HEK293 (cell line): ENCODE measurements around the gene NUDT4.

Experiments used
- CTCF ChIA-PET: fragments of 350-600 bp; formaldehyde crosslinking; extraction: SDS; loops from one replicate; lab custom pipeline; 2021; ENCODE audit warnings: antibody characterized with exemption; lab: Yijun Ruan, JAX
- POLR2A ChIA-PET: fragments of 300-600 bp; formaldehyde crosslinking; extraction: SDS; loops from one replicate; lab custom pipeline; 2020; ENCODE audit warnings: antibody characterized with exemption, inconsistent platforms; lab: Yijun Ruan, JAX
- H3K27ac ChIP-seq: fragments of 200-500 bp; sonication (Bioruptor generic); 2 replicates; pipeline ENCODE4 v1.5.1; 2014; ENCODE audit warnings: low read depth, low read length, control low read depth, inconsistent platforms; ENCODE audit errors: extremely low read depth
- H3K36me3 ChIP-seq, 2 experiments: fragments of 200-500 bp in 1 of 2; sonication (Bioruptor generic) in 1 of 2; 1 replicate in 1 of 2; 2 replicates in 1 of 2; pipeline ENCODE4 v1.5.1; 2014 to 2017; ENCODE audit warnings: inconsistent platforms in 2 of 2, low read length in 2 of 2; ENCODE audit not compliant: control insufficient read depth in 2 of 2, insufficient read depth in 1 of 2
- H3K4me1 ChIP-seq: fragments of 200-500 bp; sonication (Bioruptor generic); 2 replicates; pipeline ENCODE4 v1.5.1; 2014; ENCODE audit warnings: mild to moderate bottlenecking, low read length, inconsistent platforms; ENCODE audit not compliant: control insufficient read depth, insufficient read depth
- H3K4me3 ChIP-seq: 2 replicates; pipeline ENCODE4 v1.5.1; 2011; ENCODE audit warnings: low read depth, mild to moderate bottlenecking, control low read depth, low read length, moderate library complexity
- H3K9me3 ChIP-seq: fragments of 200-500 bp; sonication (Bioruptor generic); 2 replicates; pipeline ENCODE4 v1.5.1; 2014; ENCODE audit warnings: low read depth, low read length, inconsistent platforms; ENCODE audit not compliant: control insufficient read depth, insufficient read depth
- EGR2 ChIP-seq: fragments of 450-650 bp; formaldehyde crosslinking; IDR thresholded peaks from 2 replicates; pipeline ENCODE4 v1.5.1; 2016; ENCODE audit warnings: low read depth, missing biosample characterization, missing genetic modification characterization
- HOXA7 ChIP-seq: sonication (generic); formaldehyde crosslinking; IDR thresholded peaks from 2 replicates; pipeline ENCODE4 v1.8.1; 2022; ENCODE audit warnings: missing genetic modification reagents, borderline replicate concordance
- HOXD13 ChIP-seq: sonication (generic); formaldehyde crosslinking; IDR thresholded peaks from 2 replicates; pipeline ENCODE4 v1.8.0; 2022; ENCODE audit warnings: missing genetic modification reagents, borderline replicate concordance
- SP3 ChIP-seq: fragments of 450-650 bp; formaldehyde crosslinking; IDR thresholded peaks from 2 replicates; pipeline ENCODE4 v1.5.1; 2016; ENCODE audit warnings: missing biosample characterization, missing genetic modification characterization
- ZBTB7A ChIP-seq: fragments of 450-650 bp; formaldehyde crosslinking; IDR thresholded peaks from 2 replicates; pipeline ENCODE4 v1.5.1; 2016; ENCODE audit warnings: low read depth, missing biosample characterization, missing genetic modification characterization
- ZFP69B ChIP-seq: fragments of 450-650 bp; formaldehyde crosslinking; IDR thresholded peaks from 2 replicates; pipeline ENCODE4 v1.5.1; 2016; ENCODE audit warnings: missing biosample characterization, missing genetic modification characterization
- ZNF138 ChIP-seq: fragments of 450-650 bp; formaldehyde crosslinking; IDR thresholded peaks from 2 replicates; pipeline ENCODE4 v1.5.1; 2016; ENCODE audit warnings: missing biosample characterization, missing genetic modification characterization, borderline replicate concordance
- ZNF146 ChIP-seq: fragments of 450-650 bp; formaldehyde crosslinking; IDR thresholded peaks from 2 replicates; pipeline ENCODE4 v1.5.1; 2016; ENCODE audit warnings: missing biosample characterization, missing genetic modification characterization
- ZNF175 ChIP-seq: fragments of 450-650 bp; formaldehyde crosslinking; IDR thresholded peaks from 2 replicates; pipeline ENCODE4 v1.5.1; 2016; ENCODE audit warnings: missing biosample characterization, missing genetic modification characterization
- ZNF221 ChIP-seq: fragments of 450-650 bp; formaldehyde crosslinking; IDR thresholded peaks from 2 replicates; pipeline ENCODE4 v1.5.1; 2017; ENCODE audit warnings: missing biosample characterization, missing genetic modification characterization, borderline replicate concordance
- ZNF324 ChIP-seq: fragments of 450-650 bp; formaldehyde crosslinking; IDR thresholded peaks from 2 replicates; pipeline ENCODE4 v1.5.1; 2016; ENCODE audit warnings: missing biosample characterization, missing genetic modification characterization
- ZNF394 ChIP-seq: fragments of 450-650 bp; formaldehyde crosslinking; IDR thresholded peaks from 2 replicates; pipeline ENCODE4 v1.5.1; 2016; ENCODE audit warnings: missing biosample characterization, missing genetic modification characterization, mild to moderate bottlenecking, moderate library complexity, borderline replicate concordance
- ZNF48 ChIP-seq: fragments of 450-650 bp; formaldehyde crosslinking; IDR thresholded peaks from 2 replicates; pipeline ENCODE4 v1.5.1; 2016; ENCODE audit warnings: missing biosample characterization, missing genetic modification characterization
- ZNF549 ChIP-seq: fragments of 450-650 bp; IDR thresholded peaks from 2 replicates; pipeline ENCODE4 v1.5.1; 2018; ENCODE audit warnings: missing biosample characterization, missing genetic modification characterization, mild to moderate bottlenecking, inconsistent platforms, moderate library complexity
- ZNF561 ChIP-seq: fragments of 450-650 bp; IDR thresholded peaks from 2 replicates; pipeline ENCODE4 v1.5.1; 2018; ENCODE audit warnings: missing biosample characterization, missing genetic modification characterization, borderline replicate concordance
- ZNF596 ChIP-seq: fragments of 450-650 bp; IDR thresholded peaks from 2 replicates; pipeline ENCODE4 v1.5.0; 2018; ENCODE audit warnings: missing biosample characterization, mild to moderate bottlenecking, missing genetic modification characterization, moderate library complexity
- ZNF707 ChIP-seq: fragments of 450-650 bp; formaldehyde crosslinking; IDR thresholded peaks from 2 replicates; pipeline ENCODE4 v1.5.1; 2016; ENCODE audit warnings: missing biosample characterization, missing genetic modification characterization
- ZNF843 ChIP-seq: fragments of 450-650 bp; formaldehyde crosslinking; IDR thresholded peaks from 2 replicates; pipeline ENCODE4 v1.5.1; 2016; ENCODE audit warnings: missing biosample characterization, missing genetic modification characterization
- TF ChIP-seq, protein P1 (sequence below): fragments of 450-650 bp; formaldehyde crosslinking; IDR thresholded peaks from 2 replicates; pipeline ENCODE4 v1.5.1; 2017; ENCODE audit warnings: missing biosample characterization, missing genetic modification characterization
- TF ChIP-seq, protein P2 (sequence below): fragments of 450-650 bp; formaldehyde crosslinking; IDR thresholded peaks from 2 replicates; pipeline ENCODE4 v1.5.1; 2016; ENCODE audit warnings: missing biosample characterization, missing genetic modification characterization

The NUDT4 gene

DNA sequence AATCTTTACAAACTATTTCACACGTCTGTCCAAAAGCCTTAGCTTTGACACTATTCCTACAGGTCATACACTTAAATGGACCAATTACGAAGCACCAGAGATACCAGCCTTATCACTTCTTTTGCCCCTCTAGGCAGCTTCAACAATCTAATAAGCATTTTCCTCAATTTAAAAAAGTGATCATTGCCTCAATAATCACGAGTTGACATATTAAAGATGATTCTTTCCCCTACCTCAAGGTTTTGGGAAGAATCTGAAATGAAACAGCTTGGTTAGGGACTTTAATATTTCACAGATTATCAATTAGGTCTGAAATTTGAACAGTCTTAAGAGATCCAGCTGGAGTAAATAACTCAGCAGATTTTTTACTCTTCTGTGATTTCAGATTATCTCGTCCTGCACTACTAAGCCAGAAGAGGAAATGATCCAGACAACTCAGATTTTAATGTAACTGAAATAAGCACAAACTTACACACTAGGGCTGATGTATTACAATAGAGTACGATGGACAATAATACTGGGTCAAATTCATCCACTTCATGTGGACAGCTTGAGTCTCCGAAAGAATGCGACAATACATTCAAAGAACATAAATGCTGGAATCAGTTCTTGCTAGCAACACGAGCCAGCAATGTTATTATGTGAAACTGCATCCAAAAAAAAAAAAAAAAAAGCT is 48.1 kb downstream of the NUDT4 start (continued):
- TF ChIP-seq EGR2 (tag by site-specific recombination) = no peak
- no peak for TF ChIP-seq ZNF48 (tag by site-specific recombination)
- TF ChIP-seq ZNF175 (tag by site-specific recombination) = no peak
- no peak for TF ChIP-seq ZBTB7A (tag by site-specific recombination)

DNA sequence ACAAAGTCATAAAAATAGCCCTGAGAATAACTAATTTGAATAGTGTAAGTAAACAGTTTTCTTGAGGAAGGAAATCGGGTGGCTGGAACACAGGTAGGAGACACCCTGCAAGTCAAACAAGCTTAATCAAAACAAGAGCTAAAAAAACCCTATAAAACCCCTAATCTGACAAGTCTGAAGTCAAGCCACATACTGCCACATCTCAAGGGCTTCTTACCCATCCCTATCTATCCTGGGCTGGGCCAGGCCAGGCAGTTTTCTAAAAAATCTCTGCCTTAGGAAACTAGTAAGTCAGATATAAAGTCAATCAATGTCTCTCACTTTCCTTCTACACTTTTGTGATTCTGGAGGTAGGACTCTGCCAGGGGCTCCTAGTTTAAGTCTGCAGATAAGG is 48.7 kb downstream of the NUDT4 start:
- Histone ChIP-seq H3K4me3 (no peak overlapping the region), H3K36me3 (no peaks in the 10 kb centered on the region), H3K4me1 (peaks cover 41% of the 10 kb centered on the region), H3K9me3 (no peaks in the 10 kb centered on the region), H3K27ac (no peak overlapping the region)
- POLR2A ChIA-PET = no interaction called here
- CTCF ChIA-PET = interaction anchor here (0.6 to 1.2 kb wide), 2 partner anchors 42 to 662 kb away, joined by 3 to 4 read pairs; no protein-coding TSS in a partner anchor
- TF ChIP-seq ZNF324 (tag by site-specific recombination) = no peak
- TF ChIP-seq, protein P1, sequence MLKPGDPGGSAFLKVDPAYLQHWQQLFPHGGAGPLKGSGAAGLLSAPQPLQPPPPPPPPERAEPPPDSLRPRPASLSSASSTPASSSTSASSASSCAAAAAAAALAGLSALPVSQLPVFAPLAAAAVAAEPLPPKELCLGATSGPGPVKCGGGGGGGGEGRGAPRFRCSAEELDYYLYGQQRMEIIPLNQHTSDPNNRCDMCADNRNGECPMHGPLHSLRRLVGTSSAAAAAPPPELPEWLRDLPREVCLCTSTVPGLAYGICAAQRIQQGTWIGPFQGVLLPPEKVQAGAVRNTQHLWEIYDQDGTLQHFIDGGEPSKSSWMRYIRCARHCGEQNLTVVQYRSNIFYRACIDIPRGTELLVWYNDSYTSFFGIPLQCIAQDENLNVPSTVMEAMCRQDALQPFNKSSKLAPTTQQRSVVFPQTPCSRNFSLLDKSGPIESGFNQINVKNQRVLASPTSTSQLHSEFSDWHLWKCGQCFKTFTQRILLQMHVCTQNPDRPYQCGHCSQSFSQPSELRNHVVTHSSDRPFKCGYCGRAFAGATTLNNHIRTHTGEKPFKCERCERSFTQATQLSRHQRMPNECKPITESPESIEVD (tag by site-specific recombination) = peak; percentile 17; the same call in 1 of the 2 replicates
- TF ChIP-seq, all 188 proteins: peak for 1

DNA sequence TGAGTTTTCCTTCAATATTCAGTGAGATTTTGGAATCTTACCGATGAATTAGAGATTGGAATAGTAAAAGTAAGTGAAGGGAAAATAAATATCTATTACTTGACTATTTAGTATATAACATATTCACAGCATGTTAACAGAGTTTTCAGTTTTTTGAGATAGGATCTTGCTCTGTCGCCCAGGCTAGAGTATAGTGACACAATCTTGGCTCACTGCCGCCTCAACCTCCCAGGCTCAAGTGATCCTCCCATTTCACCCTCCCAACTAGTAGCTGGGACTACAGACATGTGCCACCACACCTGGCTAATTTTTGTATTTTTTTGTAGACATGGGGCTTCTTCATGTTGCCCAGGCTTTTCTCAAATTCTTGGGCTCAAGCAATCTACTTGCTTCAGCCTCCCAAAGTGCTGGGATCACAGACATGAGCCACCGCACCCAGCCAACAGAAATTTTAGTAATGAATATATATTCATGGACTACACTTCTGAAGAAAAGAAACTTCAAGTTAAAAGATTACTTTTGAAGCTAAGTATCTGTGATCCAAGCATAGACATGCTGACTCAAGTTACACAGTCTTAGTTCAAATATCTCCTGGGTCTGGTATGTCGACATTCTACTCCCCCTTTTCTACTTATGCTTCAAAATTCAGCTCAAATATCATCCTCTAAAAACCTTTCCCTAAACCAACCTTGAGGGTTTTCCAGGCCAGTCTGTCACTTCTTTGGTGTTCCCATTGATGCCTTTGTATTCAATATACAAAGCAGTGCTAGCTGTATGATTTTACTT is 50.2 kb downstream of the NUDT4 start:
- CTCF ChIA-PET = interaction anchor here (0.7 to 4.1 kb wide), 3 partner anchors 9 to 674 kb away, joined by 3 to 41 read pairs (median 3); no protein-coding TSS in a partner anchor
- Histone ChIP-seq H3K4me1 (peaks cover 33% of the 10 kb centered on the region), H3K9me3 (no peaks in the 10 kb centered on the region), H3K27ac (no peak overlapping the region), H3K36me3 (no peaks in the 10 kb centered on the region), H3K4me3 (no peak overlapping the region)
- TF ChIP-seq ZNF138 (no peak), ZNF221 (tag by site-specific recombination) (no peak), ZNF596 (tag by site-specific recombination) (no peak), ZNF549 (tag by site-specific recombination) (no peak), ZNF146 (tag by site-specific recombination) (no peak), ZNF324 (tag by site-specific recombination) (no peak), ZNF561 (tag by site-specific recombination) (no peak), HOXD13 (CRISPR knock-in tag) (no peak), SP3 (tag by site-specific recombination) (no peak), ZNF707 (tag by site-specific recombination) (no peak), HOXA7 (no peak), ZFP69B (no peak), ZNF394 (tag by site-specific recombination) (no peak), ZNF843 (tag by site-specific recombination) (no peak)
- TF ChIP-seq, protein P1 (tag by site-specific recombination) = no peak
- TF ChIP-seq, protein P2, sequence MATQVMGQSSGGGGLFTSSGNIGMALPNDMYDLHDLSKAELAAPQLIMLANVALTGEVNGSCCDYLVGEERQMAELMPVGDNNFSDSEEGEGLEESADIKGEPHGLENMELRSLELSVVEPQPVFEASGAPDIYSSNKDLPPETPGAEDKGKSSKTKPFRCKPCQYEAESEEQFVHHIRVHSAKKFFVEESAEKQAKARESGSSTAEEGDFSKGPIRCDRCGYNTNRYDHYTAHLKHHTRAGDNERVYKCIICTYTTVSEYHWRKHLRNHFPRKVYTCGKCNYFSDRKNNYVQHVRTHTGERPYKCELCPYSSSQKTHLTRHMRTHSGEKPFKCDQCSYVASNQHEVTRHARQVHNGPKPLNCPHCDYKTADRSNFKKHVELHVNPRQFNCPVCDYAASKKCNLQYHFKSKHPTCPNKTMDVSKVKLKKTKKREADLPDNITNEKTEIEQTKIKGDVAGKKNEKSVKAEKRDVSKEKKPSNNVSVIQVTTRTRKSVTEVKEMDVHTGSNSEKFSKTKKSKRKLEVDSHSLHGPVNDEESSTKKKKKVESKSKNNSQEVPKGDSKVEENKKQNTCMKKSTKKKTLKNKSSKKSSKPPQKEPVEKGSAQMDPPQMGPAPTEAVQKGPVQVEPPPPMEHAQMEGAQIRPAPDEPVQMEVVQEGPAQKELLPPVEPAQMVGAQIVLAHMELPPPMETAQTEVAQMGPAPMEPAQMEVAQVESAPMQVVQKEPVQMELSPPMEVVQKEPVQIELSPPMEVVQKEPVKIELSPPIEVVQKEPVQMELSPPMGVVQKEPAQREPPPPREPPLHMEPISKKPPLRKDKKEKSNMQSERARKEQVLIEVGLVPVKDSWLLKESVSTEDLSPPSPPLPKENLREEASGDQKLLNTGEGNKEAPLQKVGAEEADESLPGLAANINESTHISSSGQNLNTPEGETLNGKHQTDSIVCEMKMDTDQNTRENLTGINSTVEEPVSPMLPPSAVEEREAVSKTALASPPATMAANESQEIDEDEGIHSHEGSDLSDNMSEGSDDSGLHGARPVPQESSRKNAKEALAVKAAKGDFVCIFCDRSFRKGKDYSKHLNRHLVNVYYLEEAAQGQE (tag by site-specific recombination) = no peak
- POLR2A ChIA-PET = no interaction called here
